DMS 273 (cell line): Measurements from ENCODE around the gene PGPEP1.
"Not testable (repeated sequence)": the region's sequence is repeated elsewhere in the genome, so short reads cannot be mapped to it uniquely, and the experiment has no call there.

Experiments used
- DNase-seq: peaks from one replicate; lab custom pipeline; 2025; ENCODE audit not compliant: unreplicated experiment; lab: John Stamatoyannopoulos, UW

PGPEP1 gene

GRCh38 chr19:18330868-18331267, 9.5 kb upstream of the PGPEP1 start:
- DNase-seq, result no peak

GRCh38 chr19:18332917-18333530, 7.4 kb upstream of the PGPEP1 start:
- DNase-seq, result no peak

GRCh38 chr19:18333680-18334079, 6.7 kb upstream of the PGPEP1 start:
- DNase-seq, result no peak

DNA sequence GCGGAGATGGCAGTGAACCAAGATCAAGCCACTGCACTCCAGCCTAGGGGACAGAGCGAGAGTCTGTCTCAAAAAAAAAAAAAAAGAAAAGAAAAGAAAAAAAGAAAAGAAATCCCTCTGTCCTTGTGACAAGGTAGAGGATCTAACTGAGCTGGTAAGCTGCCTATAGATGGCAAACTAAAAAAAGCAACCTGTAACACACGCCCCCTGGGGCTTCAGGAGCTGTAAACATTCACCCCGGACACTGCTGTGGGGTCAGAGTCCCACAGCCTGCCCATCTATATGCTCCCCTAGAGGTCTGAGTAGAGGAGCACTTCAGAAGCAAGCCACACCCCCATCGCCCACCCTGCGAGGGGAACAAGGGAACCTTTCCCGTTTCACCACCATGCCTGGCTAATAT, 4.3 kb upstream of the PGPEP1 start:
- no peak for DNase-seq

- DNase-seq, result no peak
These were observed 1.9 kb upstream of the PGPEP1 start for GRCh38 chr19:18338541-18338940.

GRCh38 chr19:18339723-18340122, 675 bp upstream of the PGPEP1 start:
- DNase-seq, result peak; percentile 58

DNA sequence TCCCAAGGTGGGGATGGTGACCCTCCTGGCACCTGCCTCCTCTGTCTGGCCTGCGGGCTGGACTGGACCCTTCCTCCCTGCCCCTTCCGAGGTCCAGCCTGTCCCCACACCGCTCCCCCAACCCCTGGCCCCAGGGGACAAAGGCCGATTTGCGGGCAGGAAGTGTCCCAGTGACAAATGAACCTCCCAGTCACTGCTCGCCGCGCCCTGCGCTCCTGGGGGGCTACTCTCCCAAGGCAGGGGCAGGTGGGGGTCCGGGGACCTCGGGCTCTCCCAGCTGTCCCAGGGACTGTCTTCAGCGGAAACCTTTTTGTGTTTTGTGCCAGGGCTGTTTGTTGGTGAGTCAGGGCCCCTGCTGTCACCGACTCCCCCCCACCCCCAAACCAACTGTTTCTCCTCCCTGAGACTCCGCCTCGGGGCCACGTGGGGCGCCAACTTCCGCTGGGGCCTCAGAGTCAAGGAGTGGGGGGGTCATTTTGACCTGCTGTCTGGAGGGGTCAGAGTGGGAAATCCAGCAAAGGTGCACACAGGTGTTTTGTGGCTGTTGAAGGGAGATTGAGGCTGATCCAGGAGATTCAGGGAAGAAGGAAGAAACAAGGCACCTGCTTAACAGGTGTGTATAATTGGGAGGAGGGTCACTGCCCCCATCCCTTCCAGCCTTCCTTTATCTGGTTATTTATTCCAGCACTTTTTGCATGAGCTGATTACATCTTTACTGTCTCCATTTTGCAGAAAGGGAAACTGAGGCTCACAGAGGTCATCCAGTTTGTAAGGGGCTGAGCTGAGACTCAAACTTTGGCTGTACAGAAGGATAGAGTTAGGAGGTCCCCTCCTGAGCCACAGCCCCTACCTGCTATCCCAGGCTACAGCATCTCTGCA, 831 bp downstream of the PGPEP1 start:
- DNase-seq, result peak; percentile 93

DNA sequence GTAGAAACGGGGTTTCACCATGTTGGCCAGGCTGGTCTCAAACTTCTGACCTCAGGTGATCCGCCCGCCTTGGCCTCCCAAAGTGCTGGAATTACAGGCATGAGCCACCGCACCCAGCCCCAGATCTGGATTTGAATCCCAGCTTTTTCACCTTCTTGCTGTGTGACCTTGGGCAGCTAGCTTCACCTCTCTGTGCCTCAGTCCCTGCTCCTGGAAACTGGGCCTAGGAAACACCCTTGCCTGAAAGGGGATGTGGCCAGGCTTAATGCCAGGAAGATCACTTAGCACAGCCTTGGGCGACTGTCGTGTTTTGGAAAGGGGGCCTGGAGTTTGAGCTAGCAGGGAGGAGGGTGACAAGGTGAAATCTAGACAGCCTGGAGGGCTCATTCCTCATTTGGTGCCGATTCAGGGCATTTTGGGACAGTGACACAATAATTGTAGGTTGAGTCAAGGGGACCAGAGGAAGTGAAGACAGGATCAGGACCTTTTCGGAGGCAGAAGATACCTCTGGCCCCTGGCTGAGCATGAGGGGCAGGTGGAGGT, 1.8 kb downstream of the PGPEP1 start:
- no peak for DNase-seq

- DNase-seq, result no peak
These were observed 4.2 kb downstream of the PGPEP1 start for GRCh38 chr19:18344582-18344950.

DNA sequence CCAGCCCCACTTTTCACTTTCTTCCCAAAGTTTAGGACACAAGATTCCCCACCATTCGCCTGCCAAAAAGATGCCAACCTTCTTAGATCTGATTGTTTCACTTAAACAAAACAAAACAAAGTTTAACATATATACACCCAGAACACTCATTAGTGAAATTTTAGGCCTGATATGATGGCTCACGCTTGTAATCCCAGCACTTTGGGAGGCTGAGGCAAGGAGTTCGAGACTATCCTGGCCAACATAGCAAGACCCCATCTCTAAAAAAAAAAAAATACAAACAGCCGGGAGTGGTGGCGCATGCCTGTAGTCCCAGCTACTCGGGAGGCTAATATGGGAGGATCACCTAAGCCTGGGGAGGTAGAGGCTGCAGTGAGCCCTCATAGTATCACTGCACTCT, 4.9 kb downstream of the PGPEP1 start:
- DNase-seq, result no peak

- no peak for DNase-seq
These were observed 5.7 kb downstream of the PGPEP1 start for GRCh38 chr19:18346091-18346490.

DNA sequence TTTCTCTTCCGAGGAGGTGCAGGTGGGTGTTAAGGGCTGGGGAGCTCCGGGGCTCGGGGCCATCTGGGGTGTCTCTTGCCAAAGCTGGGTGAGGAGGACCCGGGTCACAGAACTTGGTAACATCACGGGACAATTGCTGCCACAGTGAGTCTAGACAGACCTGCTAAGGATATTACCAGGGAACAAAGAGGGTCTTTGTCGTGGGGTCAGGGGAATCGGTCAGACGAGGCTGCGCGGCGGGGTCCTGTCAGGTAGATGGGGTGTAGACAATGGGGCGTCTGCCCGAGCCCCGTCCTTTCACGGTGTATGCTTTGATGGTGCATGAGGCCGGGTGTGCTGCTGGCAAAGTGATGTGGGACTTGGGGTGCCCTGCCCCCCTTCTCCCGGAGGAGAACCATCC, 7.8 kb downstream of the PGPEP1 start:
- no peak for DNase-seq

DNA sequence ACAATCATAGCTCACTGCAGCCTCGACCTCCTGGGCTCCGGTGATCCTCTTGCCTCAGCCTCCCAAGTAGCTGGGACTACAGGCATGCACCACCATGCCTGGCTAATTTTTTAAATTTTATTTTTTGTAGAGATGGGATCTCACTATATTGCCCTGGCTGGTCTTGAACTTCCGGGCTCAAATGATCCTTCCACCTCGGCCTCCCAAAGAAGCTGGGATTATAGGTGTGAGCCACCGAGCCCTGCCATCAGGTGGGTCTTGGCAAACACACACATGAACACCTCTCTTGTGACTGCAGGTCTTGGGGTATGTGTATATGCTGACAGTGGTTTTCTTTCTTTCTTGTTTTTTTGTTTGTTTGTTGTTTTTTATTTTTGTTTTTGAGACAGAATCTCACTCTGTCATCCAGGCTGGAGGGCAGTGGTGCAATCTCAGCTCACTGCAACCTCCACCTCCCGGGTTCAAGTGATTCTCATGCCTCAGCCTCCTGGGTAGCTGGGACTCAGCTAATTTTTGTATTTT, 8.5 kb downstream of the PGPEP1 start:
- DNase-seq, result not testable (repeated sequence)

- peak; percentile 76 for DNase-seq
These were observed 9.2 kb downstream of the PGPEP1 start for GRCh38 chr19:18349524-18350128.

- no peak for DNase-seq
These were observed 10.1 kb downstream of the PGPEP1 start for GRCh38 chr19:18350490-18350889.

- DNase-seq, result no peak
These were observed 11.1 kb downstream of the PGPEP1 start for GRCh38 chr19:18351544-18351943.

GRCh38 chr19:18353378-18354005, 13.1 kb downstream of the PGPEP1 start:
- no peak for DNase-seq

- not testable (repeated sequence) for DNase-seq
These were observed 14.3 kb downstream of the PGPEP1 start for GRCh38 chr19:18354743-18355142.

DNA sequence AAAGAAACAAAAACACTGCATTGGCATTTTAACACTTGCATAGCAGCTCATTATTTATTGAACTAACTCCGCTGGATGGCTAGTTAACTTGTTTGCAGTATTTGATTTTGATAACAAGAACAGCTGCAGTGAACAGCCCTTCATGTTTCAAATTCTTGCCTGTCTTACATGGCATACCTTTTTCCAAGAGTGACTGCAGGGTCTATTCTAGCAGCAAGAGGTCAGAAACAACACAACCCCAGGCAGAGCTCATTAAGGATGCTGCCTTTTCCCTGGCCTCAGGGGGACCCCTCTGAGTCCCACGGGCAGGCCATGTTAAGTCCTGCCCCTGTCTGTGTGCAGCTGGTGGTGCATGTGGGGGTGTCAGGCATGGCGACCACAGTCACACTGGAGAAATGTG, 16.6 kb downstream of the PGPEP1 start:
- no peak for DNase-seq

GRCh38 chr19:18361646-18362045, 21.2 kb downstream of the PGPEP1 start:
- DNase-seq, result no peak

- no peak for DNase-seq
These were observed 22.6 kb downstream of the PGPEP1 start for GRCh38 chr19:18362934-18363542.
